Measurements from ENCODE around the gene DIP2A. TPM values are rescaled to one million over a fixed set of nuclear protein-coding genes. Genes with fewer than 3 reads are reported as not detected.

The DIP2A gene
- total and polyA plus RNA-seq, 2 experiments from 2014 or later = 18.5 to 36.3 TPM

DNA sequence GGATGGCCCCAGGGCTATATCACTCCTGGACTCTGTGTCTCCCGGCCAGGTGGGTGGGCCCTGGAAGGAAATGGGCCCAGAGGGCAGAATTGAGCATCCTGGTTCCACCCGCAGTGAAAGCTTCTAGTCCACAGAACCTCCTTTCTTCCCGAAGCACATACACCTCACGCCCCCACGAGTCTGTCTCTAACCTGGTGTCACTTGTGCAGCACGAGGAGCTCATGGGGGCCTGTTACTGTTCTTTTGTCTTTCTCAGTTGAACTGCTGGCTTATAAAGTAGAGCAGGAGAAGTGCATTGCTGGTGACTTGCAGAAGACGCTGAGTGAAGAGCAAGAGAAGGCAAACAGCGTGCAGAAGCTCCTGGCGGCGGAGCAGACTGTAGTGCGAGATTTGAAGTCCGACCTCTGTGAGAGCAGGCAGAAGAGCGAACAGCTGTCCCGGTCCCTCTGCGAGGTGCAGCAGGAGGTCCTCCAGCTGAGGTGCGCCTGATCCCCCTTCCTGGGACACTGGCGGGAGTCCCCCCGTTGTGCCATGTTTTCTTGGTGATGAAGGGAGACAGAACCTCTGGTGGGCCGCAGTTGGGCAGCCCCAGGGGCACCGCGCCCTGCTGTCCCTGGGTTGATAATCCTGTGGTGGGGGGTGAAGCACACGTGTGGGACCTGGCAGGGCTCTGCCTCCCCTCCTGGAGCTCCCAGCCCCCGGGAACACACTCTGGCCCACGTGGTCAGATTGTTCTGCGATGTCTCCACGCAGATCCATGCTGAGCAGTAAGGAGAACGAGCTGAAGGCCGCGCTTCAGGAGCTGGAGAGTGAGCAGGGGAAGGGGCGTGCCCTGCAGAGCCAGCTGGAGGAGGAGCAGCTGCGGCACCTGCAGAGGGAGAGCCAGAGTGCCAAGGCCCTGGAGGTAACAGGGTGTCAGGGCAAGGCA lies 28.7 kb upstream of the DIP2A start:
- no peak overlapping the region for H3K27ac ChIP-seq (ENCODE audit: low read depth)
- H3K4me3 ChIP-seq = no peak overlapping the region
- no peaks in the 10 kb centered on the region for H4K20me1 ChIP-seq (replicated peaks; ENCODE audit: insufficient read depth)
- Mint-ChIP-seq H3K4me3 (no peak overlapping the region), H3K4me1 (peaks cover 4% of the 10 kb centered on the region), H3K27me3 (ENCODE audit: insufficient read depth, low read depth, poor library complexity) (peaks cover 5% of the 10 kb centered on the region), H3K27ac (0 out of 2 replicates have a peak overlapping the region, but pooled peaks have one; percentile 18), H3K36me3 (ENCODE audit: low read depth) (peaks cover 47% of the 10 kb centered on the region), H3K9me3 (no peaks in the 10 kb centered on the region)
- H3K27me3 ChIP-seq (ENCODE audit: insufficient read depth) = no peaks in the 10 kb centered on the region
- H3K4me1 ChIP-seq (ENCODE audit: insufficient read depth) = no peaks in the 10 kb centered on the region
- no peaks in the 10 kb centered on the region for H3K9me2 ChIP-seq (ENCODE audit: insufficient read depth)
- no peak for DNase-seq (ENCODE audit: low spot score)
- H2AFZ ChIP-seq = no peak overlapping the region
- no peak overlapping the region for H3K4me2 ChIP-seq
- H3K36me3 ChIP-seq (ENCODE audit: insufficient read depth) = peaks cover 3% of the 10 kb centered on the region; the same call in 1 of the 2 replicates
- no peaks in the 10 kb centered on the region for H3F3A ChIP-seq (replicated peaks; ENCODE audit: low read depth)
- TF ChIP-seq ZNF331 (CRISPR knock-in tag; IDR thresholded peaks at IDR 0.05; ENCODE audit: low read depth) (no peak), POLR2AphosphoS5 (IDR thresholded peaks at IDR 0.05; ENCODE audit: low read depth) (no peak), ZNF114 (CRISPR knock-in tag; IDR thresholded peaks at IDR 0.05) (no peak)
- TF ChIP-seq, protein P1, sequence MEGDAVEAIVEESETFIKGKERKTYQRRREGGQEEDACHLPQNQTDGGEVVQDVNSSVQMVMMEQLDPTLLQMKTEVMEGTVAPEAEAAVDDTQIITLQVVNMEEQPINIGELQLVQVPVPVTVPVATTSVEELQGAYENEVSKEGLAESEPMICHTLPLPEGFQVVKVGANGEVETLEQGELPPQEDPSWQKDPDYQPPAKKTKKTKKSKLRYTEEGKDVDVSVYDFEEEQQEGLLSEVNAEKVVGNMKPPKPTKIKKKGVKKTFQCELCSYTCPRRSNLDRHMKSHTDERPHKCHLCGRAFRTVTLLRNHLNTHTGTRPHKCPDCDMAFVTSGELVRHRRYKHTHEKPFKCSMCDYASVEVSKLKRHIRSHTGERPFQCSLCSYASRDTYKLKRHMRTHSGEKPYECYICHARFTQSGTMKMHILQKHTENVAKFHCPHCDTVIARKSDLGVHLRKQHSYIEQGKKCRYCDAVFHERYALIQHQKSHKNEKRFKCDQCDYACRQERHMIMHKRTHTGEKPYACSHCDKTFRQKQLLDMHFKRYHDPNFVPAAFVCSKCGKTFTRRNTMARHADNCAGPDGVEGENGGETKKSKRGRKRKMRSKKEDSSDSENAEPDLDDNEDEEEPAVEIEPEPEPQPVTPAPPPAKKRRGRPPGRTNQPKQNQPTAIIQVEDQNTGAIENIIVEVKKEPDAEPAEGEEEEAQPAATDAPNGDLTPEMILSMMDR (conservative IDR thresholded peaks at IDR 0.05; ENCODE audit: low read depth in 2 of 2) = no peak
- TF ChIP-seq, protein P2, sequence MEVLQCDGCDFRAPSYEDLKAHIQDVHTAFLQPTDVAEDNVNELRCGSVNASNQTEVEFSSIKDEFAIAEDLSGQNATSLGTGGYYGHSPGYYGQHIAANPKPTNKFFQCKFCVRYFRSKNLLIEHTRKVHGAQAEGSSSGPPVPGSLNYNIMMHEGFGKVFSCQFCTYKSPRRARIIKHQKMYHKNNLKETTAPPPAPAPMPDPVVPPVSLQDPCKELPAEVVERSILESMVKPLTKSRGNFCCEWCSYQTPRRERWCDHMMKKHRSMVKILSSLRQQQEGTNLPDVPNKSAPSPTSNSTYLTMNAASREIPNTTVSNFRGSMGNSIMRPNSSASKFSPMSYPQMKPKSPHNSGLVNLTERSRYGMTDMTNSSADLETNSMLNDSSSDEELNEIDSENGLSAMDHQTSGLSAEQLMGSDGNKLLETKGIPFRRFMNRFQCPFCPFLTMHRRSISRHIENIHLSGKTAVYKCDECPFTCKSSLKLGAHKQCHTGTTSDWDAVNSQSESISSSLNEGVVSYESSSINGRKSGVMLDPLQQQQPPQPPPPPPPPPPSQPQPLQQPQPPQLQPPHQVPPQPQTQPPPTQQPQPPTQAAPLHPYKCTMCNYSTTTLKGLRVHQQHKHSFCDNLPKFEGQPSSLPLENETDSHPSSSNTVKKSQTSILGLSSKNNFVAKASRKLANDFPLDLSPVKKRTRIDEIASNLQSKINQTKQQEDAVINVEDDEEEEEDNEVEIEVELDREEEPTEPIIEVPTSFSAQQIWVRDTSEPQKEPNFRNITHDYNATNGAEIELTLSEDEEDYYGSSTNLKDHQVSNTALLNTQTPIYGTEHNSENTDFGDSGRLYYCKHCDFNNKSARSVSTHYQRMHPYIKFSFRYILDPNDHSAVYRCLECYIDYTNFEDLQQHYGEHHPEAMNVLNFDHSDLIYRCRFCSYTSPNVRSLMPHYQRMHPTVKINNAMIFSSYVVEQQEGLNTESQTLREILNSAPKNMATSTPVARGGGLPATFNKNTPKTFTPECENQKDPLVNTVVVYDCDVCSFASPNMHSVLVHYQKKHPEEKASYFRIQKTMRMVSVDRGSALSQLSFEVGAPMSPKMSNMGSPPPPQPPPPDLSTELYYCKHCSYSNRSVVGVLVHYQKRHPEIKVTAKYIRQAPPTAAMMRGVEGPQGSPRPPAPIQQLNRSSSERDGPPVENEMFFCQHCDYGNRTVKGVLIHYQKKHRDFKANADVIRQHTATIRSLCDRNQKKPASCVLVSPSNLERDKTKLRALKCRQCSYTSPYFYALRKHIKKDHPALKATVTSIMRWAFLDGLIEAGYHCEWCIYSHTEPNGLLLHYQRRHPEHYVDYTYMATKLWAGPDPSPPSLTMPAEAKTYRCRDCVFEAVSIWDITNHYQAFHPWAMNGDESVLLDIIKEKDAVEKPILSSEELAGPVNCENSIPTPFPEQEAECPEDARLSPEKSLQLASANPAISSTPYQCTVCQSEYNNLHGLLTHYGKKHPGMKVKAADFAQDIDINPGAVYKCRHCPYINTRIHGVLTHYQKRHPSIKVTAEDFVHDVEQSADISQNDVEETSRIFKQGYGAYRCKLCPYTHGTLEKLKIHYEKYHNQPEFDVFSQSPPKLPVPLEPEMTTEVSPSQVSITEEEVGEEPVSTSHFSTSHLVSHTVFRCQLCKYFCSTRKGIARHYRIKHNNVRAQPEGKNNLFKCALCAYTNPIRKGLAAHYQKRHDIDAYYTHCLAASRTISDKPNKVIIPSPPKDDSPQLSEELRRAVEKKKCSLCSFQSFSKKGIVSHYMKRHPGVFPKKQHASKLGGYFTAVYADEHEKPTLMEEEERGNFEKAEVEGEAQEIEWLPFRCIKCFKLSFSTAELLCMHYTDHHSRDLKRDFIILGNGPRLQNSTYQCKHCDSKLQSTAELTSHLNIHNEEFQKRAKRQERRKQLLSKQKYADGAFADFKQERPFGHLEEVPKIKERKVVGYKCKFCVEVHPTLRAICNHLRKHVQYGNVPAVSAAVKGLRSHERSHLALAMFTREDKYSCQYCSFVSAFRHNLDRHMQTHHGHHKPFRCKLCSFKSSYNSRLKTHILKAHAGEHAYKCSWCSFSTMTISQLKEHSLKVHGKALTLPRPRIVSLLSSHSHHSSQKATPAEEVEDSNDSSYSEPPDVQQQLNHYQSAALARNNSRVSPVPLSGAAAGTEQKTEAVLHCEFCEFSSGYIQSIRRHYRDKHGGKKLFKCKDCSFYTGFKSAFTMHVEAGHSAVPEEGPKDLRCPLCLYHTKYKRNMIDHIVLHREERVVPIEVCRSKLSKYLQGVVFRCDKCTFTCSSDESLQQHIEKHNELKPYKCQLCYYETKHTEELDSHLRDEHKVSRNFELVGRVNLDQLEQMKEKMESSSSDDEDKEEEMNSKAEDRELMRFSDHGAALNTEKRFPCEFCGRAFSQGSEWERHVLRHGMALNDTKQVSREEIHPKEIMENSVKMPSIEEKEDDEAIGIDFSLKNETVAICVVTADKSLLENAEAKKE (CRISPR knock-in tag; IDR thresholded peaks at IDR 0.05) = no peak
- TF ChIP-seq, protein P3, sequence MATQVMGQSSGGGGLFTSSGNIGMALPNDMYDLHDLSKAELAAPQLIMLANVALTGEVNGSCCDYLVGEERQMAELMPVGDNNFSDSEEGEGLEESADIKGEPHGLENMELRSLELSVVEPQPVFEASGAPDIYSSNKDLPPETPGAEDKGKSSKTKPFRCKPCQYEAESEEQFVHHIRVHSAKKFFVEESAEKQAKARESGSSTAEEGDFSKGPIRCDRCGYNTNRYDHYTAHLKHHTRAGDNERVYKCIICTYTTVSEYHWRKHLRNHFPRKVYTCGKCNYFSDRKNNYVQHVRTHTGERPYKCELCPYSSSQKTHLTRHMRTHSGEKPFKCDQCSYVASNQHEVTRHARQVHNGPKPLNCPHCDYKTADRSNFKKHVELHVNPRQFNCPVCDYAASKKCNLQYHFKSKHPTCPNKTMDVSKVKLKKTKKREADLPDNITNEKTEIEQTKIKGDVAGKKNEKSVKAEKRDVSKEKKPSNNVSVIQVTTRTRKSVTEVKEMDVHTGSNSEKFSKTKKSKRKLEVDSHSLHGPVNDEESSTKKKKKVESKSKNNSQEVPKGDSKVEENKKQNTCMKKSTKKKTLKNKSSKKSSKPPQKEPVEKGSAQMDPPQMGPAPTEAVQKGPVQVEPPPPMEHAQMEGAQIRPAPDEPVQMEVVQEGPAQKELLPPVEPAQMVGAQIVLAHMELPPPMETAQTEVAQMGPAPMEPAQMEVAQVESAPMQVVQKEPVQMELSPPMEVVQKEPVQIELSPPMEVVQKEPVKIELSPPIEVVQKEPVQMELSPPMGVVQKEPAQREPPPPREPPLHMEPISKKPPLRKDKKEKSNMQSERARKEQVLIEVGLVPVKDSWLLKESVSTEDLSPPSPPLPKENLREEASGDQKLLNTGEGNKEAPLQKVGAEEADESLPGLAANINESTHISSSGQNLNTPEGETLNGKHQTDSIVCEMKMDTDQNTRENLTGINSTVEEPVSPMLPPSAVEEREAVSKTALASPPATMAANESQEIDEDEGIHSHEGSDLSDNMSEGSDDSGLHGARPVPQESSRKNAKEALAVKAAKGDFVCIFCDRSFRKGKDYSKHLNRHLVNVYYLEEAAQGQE (IDR thresholded peaks at IDR 0.05; ENCODE audit: unreplicated experiment) = no peak
- H3K79me2 ChIP-seq (replicated peaks; ENCODE audit: insufficient read depth) = no peaks in the 10 kb centered on the region; the same call in 1 of the 2 replicates
- ATAC-seq = no peak

Data from GM23338 (cell line).